Testis (tissue), 3 donors: Measurements from ENCODE around the gene ECM1. TPM values are rescaled to one million over a fixed set of nuclear protein-coding genes. Genes with fewer than 3 reads are reported as not detected.
A peak's percentile ranks its signal among the peaks of the same experiment; 100 is the strongest.

Source experiments
- DNase-seq: peaks from one replicate; pipeline ENCODE4 v3.0.0-alpha.2; 2019
- H3K27ac ChIP-seq, 2 donors: fragments of 200-600 bp; sonication (generic); one replicate each; pipeline ENCODE4 v1.5.1; 2019
- H3K27me3 ChIP-seq: fragments of 200-600 bp; sonication (generic); one replicate; pipeline ENCODE4 v1.5.1; 2019
- H3K36me3 ChIP-seq: fragments of 200-600 bp; sonication (generic); one replicate; pipeline ENCODE4 v1.5.1; 2017; ENCODE audit warnings: low read depth; ENCODE audit errors: missing control alignments
- H3K4me1 ChIP-seq: fragments of 200-600 bp; sonication (generic); one replicate; pipeline ENCODE4 v1.5.1; 2019
- H3K4me3 ChIP-seq, 2 donors: fragments of 200-600 bp; sonication (generic); one replicate each; pipeline ENCODE4 v1.5.1; 2017 to 2019
- H3K9me3 ChIP-seq: fragments of 200-600 bp; sonication (generic); one replicate; pipeline ENCODE4 v1.5.1; 2017
- CTCF ChIP-seq, 3 experiments: fragments of 450-650 bp in 2 of 3; fragments of 200-600 bp in 1 of 3; sonication (generic) in 1 of 3; IDR thresholded peaks; one replicate each; pipeline ENCODE4 v1.5.1; 2016 to 2019; ENCODE audit warnings: antibody characterized with exemption in 3 of 3, mild to moderate bottlenecking in 2 of 3, moderate library complexity in 1 of 3
- POLR2A ChIP-seq: fragments of 450-650 bp; IDR thresholded peaks from one replicate; pipeline ENCODE4 v1.6.1; 2017; ENCODE audit warnings: antibody characterized with exemption, mild to moderate bottlenecking, moderate library complexity
- WGBS, 2 donors: methylation state at CpG; one replicate each; pipeline ENCODE4 v1.1.5; 2018; 5-methylcytosine and 5-hydroxymethylcytosine counted together
- intact Hi-C: fragments of 100-400 bp; cut with DNase I; formaldehyde crosslinking; loops from one replicate; pipeline ENCODE4 v1.15.1; 2023; ENCODE audit warnings: low total_unique reads
- polyA plus RNA-seq: library from polyadenylated mRNA; stranded (reverse); fragments of 350-450 nt; fragmentation: Illumina TruSeq; extraction: RNeasy Lipid Tissue Mini Kit (QIAGEN cat#74804); gene quantifications from one replicate; pipeline ENCODE4 v1.2.3, GENCODE V29; 2014; ENCODE audit warnings: low read depth, low replicate concordance; ENCODE audit not compliant: insufficient read depth
- total RNA-seq, 2 donors: library from RNA; depleted of rRNA; stranded (reverse); fragments of >200 nt; gene quantifications; one replicate each; pipeline ENCODE4 v1.2.3, GENCODE V29; 2016

Gene ECM1
- total and polyA plus RNA-seq, 3 donors from 2014 or later: 4.6 to 16.9 (median 5.0) TPM

- Histone ChIP-seq H3K27ac (peak overlapping the region in 1 of 2 donors; percentile 11), H3K4me3 (no peak overlapping the region), H3K4me1 (peaks cover 37% of the 10 kb centered on the region), H3K36me3 (no peaks in the 10 kb centered on the region), H3K27me3 (no peaks in the 10 kb centered on the region), H3K9me3 (no peaks in the 10 kb centered on the region)
- intact Hi-C loops: no loop called here
- DNase-seq: no peak
- 84 to 98% methylated on average over 5 to 10 of the region's 10 CpGs for WGBS, 2 donors
- no peak for TF ChIP-seq CTCF (IDR thresholded peaks at IDR 0.05)
- TF ChIP-seq POLR2A: no peak
Observed at GRCh38 chr1:150472601-150473200, 35.2 kb upstream of the ECM1 start.

- no peaks in the 10 kb centered on the region for H3K36me3 ChIP-seq
- H3K9me3 ChIP-seq: no peaks in the 10 kb centered on the region
- intact Hi-C loops: no loop called here
- peaks cover 37% of the 10 kb centered on the region for H3K4me1 ChIP-seq
- DNase-seq: peak; percentile 77
- TF ChIP-seq POLR2A (no peak), CTCF (IDR thresholded peaks at IDR 0.05) (no peak)
- peak overlapping the region in 1 of 2 donors; percentile 12 for H3K27ac ChIP-seq
- 29 to 42% methylated on average over 4 of the region's 4 CpGs for WGBS, 2 donors
- no peaks in the 10 kb centered on the region for H3K27me3 ChIP-seq
- no peak overlapping the region for H3K4me3 ChIP-seq
Observed at GRCh38 chr1:150473659-150474058, 34.2 kb upstream of the ECM1 start.

GRCh38 chr1:150474869-150475268 is 33.0 kb upstream of the ECM1 start:
- Histone ChIP-seq H3K27me3 (no peaks in the 10 kb centered on the region), H3K9me3 (no peaks in the 10 kb centered on the region), H3K4me1 (peaks cover 35% of the 10 kb centered on the region), H3K27ac (no peak overlapping the region), H3K36me3 (no peaks in the 10 kb centered on the region), H3K4me3 (no peak overlapping the region)
- TF ChIP-seq POLR2A (no peak), CTCF (IDR thresholded peaks at IDR 0.05) (no peak)
- DNase-seq: no peak
- WGBS, 2 donors: 54 to 57% methylated on average over 4 of the region's 4 CpGs
- intact Hi-C loops: no loop called here

- peak overlapping the region in 1 of 2 donors; percentile 2 for H3K27ac ChIP-seq
Observed at GRCh38 chr1:150476754-150477153, 31.2 kb upstream of the ECM1 start.

More at GRCh38 chr1:150476754-150477153, 31.2 kb upstream of the ECM1 start:
- Histone ChIP-seq H3K9me3 (no peaks in the 10 kb centered on the region), H3K4me3 (no peak overlapping the region), H3K36me3 (no peaks in the 10 kb centered on the region), H3K27me3 (no peaks in the 10 kb centered on the region), H3K4me1 (peaks cover 33% of the 10 kb centered on the region)
- TF ChIP-seq CTCF (IDR thresholded peaks at IDR 0.05): no peak
- no peak for TF ChIP-seq POLR2A
- WGBS, 2 donors: 42 to 53% methylated on average over 3 of the region's 3 CpGs
- intact Hi-C loops: no loop called here
- DNase-seq: no peak
